Cardiac muscle cell (in vitro differentiated cells and primary cell): ENCODE data around the gene PLXNA2. TPM values are rescaled to one million over a fixed set of nuclear protein-coding genes. Genes with fewer than 3 reads are reported as not detected.
A peak's percentile ranks its signal among the peaks of the same experiment; 100 is the strongest.

Experiments
- DNase-seq, 2 donors: peaks; one replicate each; pipeline versions ENCODE4 v3.0.0 to v3.0.0-alpha.2; 2010 to 2017; ENCODE audit warnings: low read depth in 1 of 2, low spot score in 1 of 2
- H3K27ac ChIP-seq: fragments of 200-600 bp; sonication (generic); 2 replicates; pipeline ENCODE4 v1.5.1; 2016
- H3K27me3 ChIP-seq: fragments of 200-600 bp; sonication (generic); 2 replicates; pipeline ENCODE4 v1.6.0; 2016; ENCODE audit warnings: control low read depth
- H3K36me3 ChIP-seq: fragments of 200-600 bp; sonication (generic); 2 replicates; pipeline ENCODE4 v1.5.1; 2016; ENCODE audit warnings: control low read depth
- H3K4me1 ChIP-seq: fragments of 200-600 bp; sonication (generic); 2 replicates; pipeline ENCODE4 v1.8.1; 2017; ENCODE audit warnings: low read depth, mild to moderate bottlenecking, mixed run types
- H3K4me3 ChIP-seq: fragments of 200-600 bp; sonication (generic); 2 replicates; pipeline ENCODE4 v1.5.1; 2016; ENCODE audit warnings: mild to moderate bottlenecking
- H3K9me3 ChIP-seq: fragments of 200-600 bp; sonication (generic); 2 replicates; pipeline ENCODE4 v1.5.1; 2017; ENCODE audit warnings: low read depth, mild to moderate bottlenecking, control low read depth
- CTCF ChIP-seq: IDR thresholded peaks from 2 replicates; pipeline ENCODE4 v1.5.1; 2012; ENCODE audit warnings: low read depth, mild to moderate bottlenecking, low read length
- polyA plus RNA-seq: library from polyadenylated mRNA; unstranded; fragments of >200 nt; fragmentation: Nextera tagmentation; extraction: Ambion mirVana; gene quantifications from 2 replicates; pipeline ENCODE4 v1.2.1, GENCODE V29; 2016
- total RNA-seq: library from RNA; depleted of rRNA; stranded (reverse); fragments of >200 nt; gene quantifications from 2 replicates; pipeline ENCODE4 v1.2.3, GENCODE V29; 2016

The PLXNA2 gene
- total and polyA plus RNA-seq, 2 experiments from 2014 or later, result 23.2 to 55.3 TPM

- no peak for DNase-seq
- H3K27me3 ChIP-seq, result no peaks in the 10 kb centered on the region
- H3K4me1 ChIP-seq, result peaks cover 45% of the 10 kb centered on the region
- no peak overlapping the region for H3K4me3 ChIP-seq
- no peak overlapping the region for H3K27ac ChIP-seq
- H3K36me3 ChIP-seq, result peaks cover 18% of the 10 kb centered on the region
- H3K9me3 ChIP-seq, result no peaks in the 10 kb centered on the region
- no peak for TF ChIP-seq CTCF
Observed at GRCh38 chr1:208098773-208099172, 145.4 kb downstream of the PLXNA2 start.

GRCh38 chr1:208093754-208094719 lies 150.1 kb downstream of the PLXNA2 start:
- no peak overlapping the region for H3K27ac ChIP-seq
- peaks cover 38% of the 10 kb centered on the region for H3K36me3 ChIP-seq
- no peaks in the 10 kb centered on the region for H3K9me3 ChIP-seq
- TF ChIP-seq CTCF, result peak; percentile 90
- H3K4me3 ChIP-seq, result no peak overlapping the region
- H3K4me1 ChIP-seq, result peaks cover 18% of the 10 kb centered on the region
- H3K27me3 ChIP-seq, result no peaks in the 10 kb centered on the region
- peak; percentile 68 to 72 for DNase-seq

- no peaks in the 10 kb centered on the region for H3K27me3 ChIP-seq
- peaks cover 14% of the 10 kb centered on the region for H3K4me1 ChIP-seq
- DNase-seq, result no peak
- no peaks in the 10 kb centered on the region for H3K9me3 ChIP-seq
- no peak overlapping the region for H3K4me3 ChIP-seq
- peaks cover 38% of the 10 kb centered on the region for H3K36me3 ChIP-seq
- TF ChIP-seq CTCF, result no peak
- no peak overlapping the region for H3K27ac ChIP-seq
Observed at GRCh38 chr1:208093046-208093445, 151.1 kb downstream of the PLXNA2 start.

GRCh38 chr1:208090388-208091301 lies 153.5 kb downstream of the PLXNA2 start:
- Histone ChIP-seq H3K9me3 (no peaks in the 10 kb centered on the region), H3K4me1 (peaks cover 25% of the 10 kb centered on the region), H3K36me3 (peaks cover 28% of the 10 kb centered on the region), H3K27ac (peak overlapping the region; percentile 19), H3K4me3 (no peak overlapping the region), H3K27me3 (no peaks in the 10 kb centered on the region)
- peak; percentile 38 to 44 for DNase-seq
- no peak for TF ChIP-seq CTCF

- H3K9me3 ChIP-seq, result no peaks in the 10 kb centered on the region
- H3K4me3 ChIP-seq, result no peak overlapping the region
- H3K4me1 ChIP-seq, result peaks cover 25% of the 10 kb centered on the region
- DNase-seq, result no peak
- H3K27ac ChIP-seq, result peak overlapping the region; percentile 19
- H3K36me3 ChIP-seq, result peaks cover 22% of the 10 kb centered on the region
- no peak for TF ChIP-seq CTCF
- H3K27me3 ChIP-seq, result no peaks in the 10 kb centered on the region
Observed at GRCh38 chr1:208089761-208090370, 154.3 kb downstream of the PLXNA2 start.
